ENCODE measurements around the gene CCDC159.

Gene CCDC159

DNA sequence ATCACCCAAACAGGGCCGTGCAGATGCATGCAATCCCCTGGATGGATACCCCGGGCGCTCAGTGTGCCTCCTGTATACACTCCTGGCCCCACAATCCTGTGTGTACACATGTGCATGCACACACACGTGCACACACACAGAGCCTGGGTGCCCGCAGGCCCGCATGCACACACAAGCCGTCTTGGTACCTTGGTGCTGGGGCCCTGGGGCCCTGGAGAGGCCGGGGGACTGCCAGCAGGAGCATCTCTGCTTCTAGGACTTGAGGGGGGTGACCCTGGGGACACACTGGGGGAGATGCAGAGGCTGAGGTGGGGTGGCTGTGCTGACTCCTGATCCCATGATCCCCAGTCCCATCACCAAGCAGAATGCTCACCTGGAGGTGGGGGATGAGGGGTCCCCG, 53.3 kb downstream of the CCDC159 start:
- no peak for DNase-seq

DNA sequence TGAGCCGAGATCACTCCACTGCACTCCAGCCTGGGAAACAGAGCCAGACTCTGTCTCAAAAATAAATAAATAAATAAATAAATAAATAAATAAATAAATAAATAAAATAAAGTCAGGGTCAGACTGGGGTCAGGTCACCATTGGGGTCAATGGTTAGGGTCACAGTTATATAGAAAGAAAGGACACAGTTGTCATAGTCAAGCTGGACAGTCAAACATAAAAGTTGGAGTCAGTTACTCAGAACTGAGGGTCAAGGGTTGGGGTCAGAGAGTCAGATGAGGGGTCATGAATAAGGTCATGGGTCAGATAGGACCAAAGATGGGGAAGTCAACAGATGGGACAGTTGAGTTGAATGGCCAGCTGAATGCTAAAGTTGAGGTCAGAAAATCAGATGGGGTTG, 54.5 kb downstream of the CCDC159 start:
- DNase-seq, result no peak

DNA sequence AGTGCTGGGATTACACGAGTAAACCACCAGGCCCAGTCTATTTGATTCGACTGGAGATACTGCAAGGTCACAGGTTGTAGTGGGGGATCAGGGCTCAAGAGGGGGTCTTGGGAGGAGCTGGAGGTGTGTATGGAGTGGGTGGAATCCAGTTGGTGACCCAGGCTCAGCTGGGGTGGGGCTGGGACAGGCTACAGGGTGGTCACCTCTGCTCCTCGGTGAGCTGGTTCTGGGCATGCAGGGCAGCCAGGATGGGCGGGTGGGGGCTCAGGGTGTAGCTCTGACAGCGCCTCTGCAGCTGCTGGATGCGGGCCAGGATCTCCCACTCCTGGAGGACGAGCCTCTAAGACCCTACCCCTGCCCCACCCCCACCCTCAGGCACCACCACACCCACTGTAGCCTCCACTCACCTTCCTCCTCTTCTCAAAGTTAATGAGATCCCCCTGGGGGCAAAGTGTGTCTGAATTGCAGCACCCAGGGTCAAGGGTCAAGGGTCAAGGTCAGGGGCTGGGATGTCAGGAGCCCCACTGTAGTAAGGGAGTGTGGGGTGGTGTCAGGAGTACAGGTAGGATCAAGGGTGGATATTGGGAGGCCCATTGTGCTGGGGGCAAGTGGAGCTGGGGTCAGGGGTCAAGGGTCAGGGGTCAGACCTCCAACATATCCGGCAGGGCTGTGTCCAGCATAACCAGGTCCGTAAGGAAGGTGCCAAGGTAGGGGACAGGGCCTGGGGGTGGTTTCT, 55.7 kb downstream of the CCDC159 start:
- no peak for DNase-seq
